ENCODE data around the gene EPS15.

- TF ChIP-seq CTCF (conservative IDR thresholded peaks at IDR 0.05; ENCODE audit: low read depth, low read length) (no peak), EZH2 (IDR thresholded peaks at IDR 0.05; ENCODE audit: low read length, unreplicated experiment) (no peak), EZH2phosphoT487 (IDR thresholded peaks at IDR 0.05; ENCODE audit: borderline replicate concordance, low read length) (no peak)
Observed at GRCh38 chr1:51444534-51445192, 74.4 kb downstream of the EPS15 start.
